ENCODE results near the gene RREB1. TPM values are rescaled to one million over a fixed set of nuclear protein-coding genes. Genes with fewer than 3 reads are reported as not detected.
"Not testable (repeated sequence)": the region's sequence is repeated elsewhere in the genome, so short reads cannot be mapped to it uniquely, and the experiment has no call there.

The RREB1 gene
- total RNA-seq, 2 donors from 2014 or later: 20.6 to 27.5 TPM

DNA sequence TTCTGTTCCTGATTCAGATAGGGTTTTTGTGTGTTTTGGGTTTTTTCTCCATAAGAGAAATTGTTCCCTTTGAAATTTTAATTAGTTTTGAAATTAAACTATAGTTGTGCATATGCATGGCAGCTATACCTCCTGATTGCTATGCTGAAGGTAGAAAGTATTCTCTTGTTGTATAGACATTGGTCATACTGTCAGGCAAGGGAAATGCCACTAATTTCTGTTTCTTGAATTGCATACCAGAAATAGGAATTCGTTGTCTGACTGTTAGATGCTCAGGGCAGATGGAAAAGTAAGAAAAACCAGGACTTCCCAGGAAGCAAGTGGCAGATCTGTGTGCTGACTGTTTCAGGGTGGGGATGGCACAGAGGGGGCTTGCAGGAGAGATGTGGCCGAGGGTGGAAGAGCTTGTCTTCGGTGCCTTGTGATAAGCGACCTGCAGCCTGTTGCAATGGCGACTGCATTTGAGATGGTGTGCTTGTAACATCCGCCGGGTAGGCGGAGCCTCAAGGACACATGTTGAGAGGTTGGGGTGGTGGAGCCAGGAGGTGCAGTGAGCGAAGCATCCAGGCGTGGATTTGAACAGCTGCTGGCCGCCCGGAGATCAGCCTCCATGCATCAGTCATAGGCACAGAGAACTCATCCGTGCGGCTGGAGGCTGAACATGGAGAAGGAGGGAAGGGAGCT, 42.8 kb downstream of the RREB1 start:
- no peak for ATAC-seq
- H3K9me3 Mint-ChIP-seq: no peaks in the 10 kb centered on the region
- H3K27me3 Mint-ChIP-seq: no peaks in the 10 kb centered on the region
- H3K36me3 Mint-ChIP-seq: no peaks in the 10 kb centered on the region
- H3K4me3 Mint-ChIP-seq: no peak overlapping the region
- H3K4me1 Mint-ChIP-seq (ENCODE audit: low read depth in 2 of 2): peaks cover 71 to 74% of the 10 kb centered on the region in 2 donors
- no peak for DNase-seq (ENCODE audit: low spot score)
- peak overlapping the region in 1 of 2 donors; percentile 40 for H3K27ac Mint-ChIP-seq

DNA sequence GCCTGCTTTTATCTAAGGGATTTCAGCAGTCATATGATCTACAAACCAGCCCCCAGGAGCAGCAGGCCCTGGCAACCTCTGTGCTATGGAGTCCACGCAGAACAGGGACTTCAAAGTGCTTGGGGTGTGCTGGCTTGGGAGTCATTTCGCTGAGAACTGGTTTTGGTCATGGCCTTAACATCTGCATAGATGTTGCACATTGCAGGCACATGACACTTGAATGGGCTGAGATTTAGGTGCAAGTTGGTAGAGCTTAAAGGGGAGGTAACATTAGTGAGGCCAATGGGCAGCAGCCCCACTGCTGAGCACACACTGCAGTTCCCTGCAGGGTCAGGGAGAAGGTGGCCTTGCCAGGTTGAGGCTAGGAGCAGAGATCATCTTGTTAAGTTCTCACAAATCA, 43.6 kb downstream of the RREB1 start:
- H3K9me3 Mint-ChIP-seq: no peaks in the 10 kb centered on the region
- H3K4me1 Mint-ChIP-seq (ENCODE audit: low read depth in 2 of 2): peaks cover 71 to 74% of the 10 kb centered on the region in 2 donors
- peak overlapping the region; percentile 17 to 29 for H3K27ac Mint-ChIP-seq
- H3K36me3 Mint-ChIP-seq: no peaks in the 10 kb centered on the region
- no peak overlapping the region for H3K4me3 Mint-ChIP-seq
- ATAC-seq: no peak
- H3K27me3 Mint-ChIP-seq: no peaks in the 10 kb centered on the region
- no peak for DNase-seq (ENCODE audit: low spot score)

DNA sequence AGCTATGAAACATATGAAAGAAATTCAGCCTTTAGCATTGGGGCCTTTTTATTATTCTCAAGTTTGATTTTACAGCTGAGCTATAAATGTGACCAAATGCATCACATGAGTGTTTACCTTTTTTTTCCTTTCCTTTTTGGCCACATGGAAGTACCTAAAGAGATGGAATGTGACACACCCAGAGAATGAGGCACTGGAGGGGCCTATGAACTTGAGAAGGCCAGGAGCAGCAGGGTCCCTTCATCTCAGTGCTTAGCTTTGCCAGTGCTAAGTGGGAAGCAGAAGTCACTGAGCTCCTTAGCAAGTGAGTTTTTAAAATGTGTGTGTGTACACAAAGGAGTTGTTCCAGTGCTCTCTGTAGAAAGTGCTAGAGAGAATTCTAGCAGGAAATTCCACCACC, 44.7 kb downstream of the RREB1 start:
- no peak overlapping the region for H3K4me3 Mint-ChIP-seq
- no peaks in the 10 kb centered on the region for H3K27me3 Mint-ChIP-seq
- H3K36me3 Mint-ChIP-seq: no peaks in the 10 kb centered on the region
- DNase-seq (ENCODE audit: low spot score) (no peak), ATAC-seq (no peak)
- peaks cover 67 to 69% of the 10 kb centered on the region in 2 donors for H3K4me1 Mint-ChIP-seq (ENCODE audit: low read depth in 2 of 2)
- no peaks in the 10 kb centered on the region for H3K9me3 Mint-ChIP-seq
- H3K27ac Mint-ChIP-seq: peak overlapping the region; percentile 90 to 96

DNA sequence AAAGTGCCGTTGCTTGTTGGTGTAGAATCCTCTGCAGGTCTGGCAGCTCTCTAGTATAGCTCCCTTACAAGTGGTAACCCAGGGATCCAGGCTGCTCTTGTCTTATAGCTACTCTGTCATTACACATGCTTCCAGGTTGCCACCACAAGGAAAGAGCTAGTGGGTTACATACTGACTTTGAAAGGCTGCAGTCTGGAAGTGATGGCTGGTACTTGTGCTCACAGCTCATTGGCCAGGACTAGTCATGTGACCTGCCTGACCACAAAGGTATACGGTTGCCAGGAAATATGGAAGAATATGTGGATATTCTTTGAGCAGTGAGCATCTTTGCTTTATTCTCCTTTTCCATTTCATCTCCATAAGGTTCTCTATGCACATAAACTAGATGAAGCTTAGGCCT, 46.0 kb downstream of the RREB1 start:
- Mint-ChIP-seq H3K4me1 (ENCODE audit: low read depth in 2 of 2) (peaks cover 73 to 78% of the 10 kb centered on the region in 2 donors), H3K27ac (peak overlapping the region; percentile 90 to 96), H3K27me3 (no peaks in the 10 kb centered on the region), H3K9me3 (no peaks in the 10 kb centered on the region), H3K36me3 (no peaks in the 10 kb centered on the region), H3K4me3 (peak overlapping the region; percentile 23)
- no peak for DNase-seq (ENCODE audit: low spot score)
- ATAC-seq: no peak

DNA sequence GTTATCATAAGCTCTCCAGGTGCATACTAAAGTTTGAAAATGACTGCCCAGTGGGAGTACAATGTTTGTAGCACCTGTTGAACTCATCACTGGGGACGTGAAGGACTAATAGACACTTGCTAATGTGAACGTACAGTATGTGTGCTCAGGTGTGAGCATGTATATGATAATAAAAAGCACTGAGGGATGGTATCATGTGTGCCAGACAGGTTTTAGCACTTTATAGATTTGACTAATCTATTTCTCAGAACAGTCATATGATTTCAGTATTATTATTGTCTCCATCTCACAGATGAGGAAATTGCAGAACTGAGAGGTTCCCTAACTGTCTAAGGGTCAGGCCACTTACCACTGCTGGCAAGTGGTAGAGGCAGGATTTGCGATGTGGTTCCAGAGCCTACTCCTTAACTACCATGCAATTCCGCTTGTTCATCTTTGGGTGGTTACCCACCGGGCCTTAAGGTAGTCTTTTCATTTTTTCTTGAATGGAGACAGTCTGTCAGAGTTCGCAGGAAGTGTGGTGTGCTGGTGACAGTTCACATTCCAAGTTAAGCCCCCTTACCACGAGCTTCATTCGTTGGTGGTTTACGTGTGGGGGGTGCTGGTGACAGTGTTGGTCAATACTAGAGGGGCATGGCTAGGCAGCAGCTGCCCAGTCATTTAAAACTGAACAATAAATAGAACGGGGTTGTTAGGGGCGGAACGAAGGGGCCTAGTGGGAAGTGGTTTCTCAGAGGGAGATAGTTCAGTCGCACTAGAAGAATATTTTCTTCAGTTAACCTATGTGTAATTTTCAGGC, 46.8 kb downstream of the RREB1 start:
- peak overlapping the region; percentile 73 for H3K4me3 Mint-ChIP-seq

DNA sequence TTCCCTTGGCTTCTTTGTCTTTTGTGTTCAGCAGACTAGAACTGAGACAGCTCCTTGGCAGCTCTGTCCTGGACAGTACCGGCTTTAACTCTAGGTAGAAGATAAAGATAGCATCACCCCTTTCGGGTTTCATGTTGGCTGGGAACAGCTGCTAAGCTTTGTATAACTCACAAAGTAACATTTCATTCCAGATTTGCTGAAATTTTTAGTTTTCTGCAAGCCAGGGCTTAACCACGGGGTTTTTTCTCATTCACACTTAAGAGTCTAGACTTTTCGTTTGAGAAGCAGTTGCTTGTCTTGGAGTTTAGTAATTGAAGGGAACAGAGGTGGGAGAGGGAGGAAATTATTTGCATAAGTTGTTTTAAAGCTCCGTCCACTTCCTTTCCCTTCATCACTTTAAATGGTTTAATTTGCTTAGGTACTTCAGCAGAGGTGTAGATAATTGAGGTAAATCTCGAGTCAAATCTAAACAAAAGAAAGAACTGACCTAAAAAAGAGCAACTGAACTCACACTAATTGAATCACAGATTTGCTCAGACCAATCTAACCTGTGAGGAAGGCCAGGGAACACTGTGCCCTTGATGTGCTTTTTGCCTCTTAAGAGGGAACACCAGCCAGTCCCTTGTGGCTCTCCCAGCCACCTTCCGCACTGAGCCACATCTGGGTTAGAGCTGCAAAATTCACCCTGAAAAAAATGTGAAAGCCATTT, 48.3 kb downstream of the RREB1 start:
- peaks cover 78 to 81% of the 10 kb centered on the region in 2 donors for H3K4me1 Mint-ChIP-seq (ENCODE audit: low read depth in 2 of 2)
- DNase-seq (ENCODE audit: low spot score) (no peak), ATAC-seq (peak; percentile 32 to 60)
- no peaks in the 10 kb centered on the region for H3K9me3 Mint-ChIP-seq
- peak overlapping the region; percentile 73 for H3K4me3 Mint-ChIP-seq
- peak overlapping the region; percentile 90 to 96 for H3K27ac Mint-ChIP-seq
- no peaks in the 10 kb centered on the region for H3K27me3 Mint-ChIP-seq
- H3K36me3 Mint-ChIP-seq: no peaks in the 10 kb centered on the region

More for the DNA sequence above, 46.8 kb downstream of the RREB1 start:
- Mint-ChIP-seq H3K36me3 (no peaks in the 10 kb centered on the region), H3K9me3 (no peaks in the 10 kb centered on the region), H3K27ac (peak overlapping the region; percentile 90 to 96), H3K27me3 (no peaks in the 10 kb centered on the region), H3K4me1 (ENCODE audit: low read depth in 2 of 2) (peaks cover 80 to 85% of the 10 kb centered on the region in 2 donors)
- ATAC-seq (peak; percentile 84 to 85), DNase-seq (ENCODE audit: low spot score) (peak; percentile 73)

DNA sequence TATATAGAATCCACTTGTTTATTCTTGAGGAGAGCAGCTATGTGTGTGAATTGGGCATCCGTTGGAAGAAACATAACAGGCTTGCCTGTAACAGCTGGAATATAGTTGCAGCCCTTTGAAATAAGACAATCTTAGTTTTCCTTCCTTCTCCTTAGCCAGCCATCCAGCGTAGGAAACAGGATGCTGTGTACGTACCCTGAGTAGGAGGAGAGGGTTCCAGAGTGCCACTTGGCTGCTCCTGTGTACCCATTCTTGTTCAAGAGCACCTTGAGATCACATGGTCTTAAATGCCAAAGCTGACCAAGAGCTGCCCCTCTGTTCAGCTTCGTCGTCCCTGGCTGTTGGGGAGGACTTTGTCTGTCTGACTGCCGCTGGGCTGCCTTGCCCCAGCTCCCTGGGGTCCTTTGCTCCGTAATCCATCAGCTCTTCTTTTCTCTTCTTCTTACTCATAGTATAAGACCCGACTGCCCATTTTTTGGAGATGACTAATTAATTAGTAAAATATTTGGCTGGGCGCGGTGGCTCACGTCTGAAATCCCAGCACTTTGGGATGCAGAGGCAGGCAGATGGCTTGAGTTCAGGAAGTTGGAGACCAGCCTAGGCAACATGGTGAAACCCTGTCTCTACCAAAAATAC, 49.0 kb downstream of the RREB1 start:
- Mint-ChIP-seq H3K4me3 (peak overlapping the region; percentile 73), H3K27ac (peak overlapping the region; percentile 90 to 96), H3K4me1 (ENCODE audit: low read depth in 2 of 2) (peaks cover 80 to 82% of the 10 kb centered on the region in 2 donors), H3K27me3 (no peaks in the 10 kb centered on the region), H3K9me3 (no peaks in the 10 kb centered on the region), H3K36me3 (no peaks in the 10 kb centered on the region)
- ATAC-seq (no peak), DNase-seq (ENCODE audit: low spot score) (no peak)

DNA sequence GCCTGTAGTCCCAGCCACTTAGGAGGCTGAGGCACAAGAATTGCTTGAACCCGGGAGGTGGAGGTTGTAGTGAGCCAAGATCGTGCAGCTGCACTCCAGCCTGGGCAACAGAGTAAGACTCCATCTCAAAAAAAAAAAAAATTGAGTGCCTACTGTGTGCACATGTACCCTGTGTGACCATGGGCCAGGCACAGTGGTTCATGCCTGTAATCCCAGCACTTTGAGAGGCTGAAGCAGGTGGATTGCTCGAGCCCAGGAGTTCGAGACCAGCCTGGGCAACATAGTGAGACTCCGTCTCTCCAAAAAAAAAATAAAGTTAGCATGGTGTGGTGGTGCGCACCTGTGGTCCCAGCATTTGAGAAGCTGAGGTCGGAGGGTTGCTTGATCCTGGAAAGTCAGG, 49.5 kb downstream of the RREB1 start:
- not testable (repeated sequence) for H3K9me3 Mint-ChIP-seq; DNase-seq (ENCODE audit: low spot score); ATAC-seq; H3K36me3 Mint-ChIP-seq; H3K27me3 Mint-ChIP-seq
- peak overlapping the region; percentile 43 for H3K4me3 Mint-ChIP-seq
- H3K27ac Mint-ChIP-seq: peak overlapping the region; percentile 90 to 96
- H3K4me1 Mint-ChIP-seq (ENCODE audit: low read depth in 2 of 2): peaks cover 80 to 81% of the 10 kb centered on the region in 2 donors

DNA sequence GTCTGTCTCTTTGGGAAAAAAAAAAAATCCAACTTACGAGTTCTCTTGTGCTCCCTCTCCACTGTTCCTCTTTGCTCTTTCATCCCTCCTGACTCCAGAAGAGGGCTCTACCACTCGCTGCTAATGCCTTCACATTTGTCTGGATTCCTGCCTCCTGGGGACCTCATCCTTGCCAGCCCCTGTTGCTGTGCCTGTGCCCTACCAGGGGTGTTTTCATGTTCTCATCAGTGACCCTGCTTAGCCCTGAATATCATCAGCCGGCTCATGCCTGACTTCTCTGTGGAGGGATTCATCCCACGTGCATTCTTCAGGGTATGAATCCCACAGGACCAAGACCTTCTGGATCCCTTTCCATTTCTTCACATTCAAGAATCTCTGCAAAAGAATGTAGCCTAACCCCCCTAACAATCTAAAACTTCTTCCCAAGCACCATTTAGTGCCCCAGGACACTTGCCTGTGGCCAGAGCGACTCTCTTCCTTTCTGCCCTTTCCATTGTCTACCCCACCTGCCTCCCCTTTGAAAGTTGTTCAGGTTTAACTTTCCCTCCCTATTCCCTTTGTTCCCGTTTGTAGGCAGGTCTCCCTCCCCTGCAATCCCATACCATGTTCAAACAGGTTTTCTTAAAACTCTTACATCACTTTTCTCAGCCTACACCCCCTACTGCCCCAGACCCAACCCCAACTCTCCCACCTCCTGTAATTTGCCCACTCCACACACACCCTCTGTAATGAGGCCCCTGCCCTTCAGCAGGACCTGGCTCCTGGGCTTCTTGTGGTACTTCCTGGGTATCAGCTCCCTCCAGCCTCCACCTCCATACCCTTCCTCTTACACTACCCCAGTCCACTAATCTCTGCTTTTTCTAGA, 50.2 kb downstream of the RREB1 start:
- no peak for ATAC-seq
- Mint-ChIP-seq H3K9me3 (no peaks in the 10 kb centered on the region), H3K27me3 (no peaks in the 10 kb centered on the region), H3K36me3 (no peaks in the 10 kb centered on the region), H3K4me1 (ENCODE audit: low read depth in 2 of 2) (peaks cover 74 to 78% of the 10 kb centered on the region in 2 donors), H3K4me3 (peak overlapping the region; percentile 43), H3K27ac (peak overlapping the region; percentile 71 to 96)
- no peak for DNase-seq (ENCODE audit: low spot score)

DNA sequence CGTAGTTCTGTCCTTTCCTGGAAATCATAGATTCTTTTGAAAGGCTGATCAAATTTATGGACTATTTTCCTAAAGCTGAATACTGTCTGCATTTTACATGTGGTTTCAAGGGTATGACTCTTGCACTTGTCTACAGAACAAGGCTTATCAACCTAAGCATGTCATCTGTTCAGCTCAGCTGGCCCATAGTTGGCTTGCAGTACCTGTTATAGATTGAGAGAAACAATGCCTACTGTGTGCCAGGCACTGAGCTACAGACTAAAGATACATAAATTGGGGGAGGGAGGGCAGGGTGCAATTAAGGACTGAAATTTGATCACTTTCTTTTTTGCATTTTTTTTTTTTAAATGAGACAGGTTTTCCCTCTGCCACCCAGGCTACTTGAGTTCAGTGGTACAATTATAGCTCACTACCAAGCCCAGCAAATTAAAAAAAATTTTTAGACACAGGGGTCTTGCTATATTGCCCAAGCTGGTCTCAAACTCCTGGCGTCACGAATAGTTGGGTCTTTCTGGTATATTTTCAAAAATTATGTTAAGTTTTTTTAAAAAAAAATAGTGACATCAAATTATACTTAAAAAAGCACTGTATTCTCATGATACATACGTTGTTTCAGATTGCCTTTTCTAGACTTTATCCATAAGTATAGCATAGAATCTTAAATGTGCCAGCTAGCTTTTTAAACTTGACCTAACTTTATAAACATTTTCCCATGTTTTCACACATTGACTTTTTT, 52.2 kb downstream of the RREB1 start:
- peaks cover 62 to 72% of the 10 kb centered on the region in 2 donors for H3K4me1 Mint-ChIP-seq (ENCODE audit: low read depth in 2 of 2)
- H3K27ac Mint-ChIP-seq: peak overlapping the region in 1 of 2 donors; percentile 96
- no peak for ATAC-seq
- no peaks in the 10 kb centered on the region for H3K9me3 Mint-ChIP-seq
- no peak for DNase-seq (ENCODE audit: low spot score)
- no peaks in the 10 kb centered on the region for H3K27me3 Mint-ChIP-seq
- no peak overlapping the region for H3K4me3 Mint-ChIP-seq
- H3K36me3 Mint-ChIP-seq: no peaks in the 10 kb centered on the region

DNA sequence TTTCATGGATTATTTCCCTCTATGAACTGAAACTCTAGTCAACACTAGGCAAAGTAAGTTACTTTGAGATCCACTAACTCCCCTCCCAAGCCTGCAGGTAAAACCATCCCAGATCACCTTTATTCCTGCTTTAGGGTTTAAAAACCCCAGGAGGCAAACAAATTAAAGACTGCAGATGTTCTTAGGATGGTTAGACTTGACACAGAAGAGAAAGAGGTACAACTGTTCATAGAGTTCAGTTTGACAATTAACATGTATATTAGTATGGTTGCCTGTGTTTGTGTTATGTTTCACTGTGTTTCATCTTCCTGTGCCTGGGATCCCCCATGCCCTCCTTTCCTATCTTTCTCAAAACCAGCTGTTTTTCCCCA, 53.5 kb downstream of the RREB1 start:
- Mint-ChIP-seq H3K4me3 (no peak overlapping the region), H3K9me3 (no peaks in the 10 kb centered on the region), H3K36me3 (no peaks in the 10 kb centered on the region), H3K27ac (peak overlapping the region in 1 of 2 donors; percentile 42), H3K4me1 (ENCODE audit: low read depth in 2 of 2) (peaks cover 56 to 71% of the 10 kb centered on the region in 2 donors), H3K27me3 (no peaks in the 10 kb centered on the region)
- ATAC-seq: no peak
- no peak for DNase-seq (ENCODE audit: low spot score)

DNA sequence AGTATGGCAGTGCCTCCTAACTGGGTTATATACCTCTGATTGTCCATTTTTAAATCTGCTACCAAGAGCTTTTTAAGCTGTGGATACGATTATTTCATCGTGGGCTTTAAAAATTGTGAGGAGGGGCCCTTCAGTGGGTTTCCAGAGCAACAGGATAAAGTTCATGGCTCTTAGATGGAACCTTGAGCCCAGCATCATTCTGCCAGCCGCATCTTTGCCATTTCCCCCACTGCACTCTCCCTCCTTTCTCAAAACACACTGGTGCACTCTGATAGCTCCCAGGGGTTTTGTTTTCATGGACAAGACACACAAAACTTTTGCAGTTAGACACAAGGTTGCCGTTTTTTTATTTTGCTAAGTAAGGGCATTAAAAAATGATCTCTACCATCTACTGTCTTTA, 54.1 kb downstream of the RREB1 start:
- peak overlapping the region in 1 of 2 donors; percentile 42 for H3K27ac Mint-ChIP-seq

More for the DNA sequence above, 54.1 kb downstream of the RREB1 start:
- DNase-seq (ENCODE audit: low spot score) (no peak), ATAC-seq (no peak)
- Mint-ChIP-seq H3K36me3 (no peaks in the 10 kb centered on the region), H3K9me3 (no peaks in the 10 kb centered on the region), H3K4me3 (no peak overlapping the region), H3K4me1 (ENCODE audit: low read depth in 2 of 2) (peaks cover 54 to 70% of the 10 kb centered on the region in 2 donors), H3K27me3 (no peaks in the 10 kb centered on the region)

Measured in natural killer cell treated with Interleukin-12 subunit alpha and Interleukin-12 subunit beta and Interleukin-15 and Interleukin-18, amount 100 ng/mL, for 72 hours (primary cell).